Eye (tissue), 1 donor: ENCODE measurements around the gene MAN2B2.
A peak's percentile ranks its signal among the peaks of the same experiment; 100 is the strongest.
"Not testable (repeated sequence)": the region's sequence is repeated elsewhere in the genome, so short reads cannot be mapped to it uniquely, and the experiment has no call there.

Source experiments
- DNase-seq: peaks from one replicate; pipeline ENCODE4 v3.0.0-alpha.2; 2015

Gene MAN2B2

DNA sequence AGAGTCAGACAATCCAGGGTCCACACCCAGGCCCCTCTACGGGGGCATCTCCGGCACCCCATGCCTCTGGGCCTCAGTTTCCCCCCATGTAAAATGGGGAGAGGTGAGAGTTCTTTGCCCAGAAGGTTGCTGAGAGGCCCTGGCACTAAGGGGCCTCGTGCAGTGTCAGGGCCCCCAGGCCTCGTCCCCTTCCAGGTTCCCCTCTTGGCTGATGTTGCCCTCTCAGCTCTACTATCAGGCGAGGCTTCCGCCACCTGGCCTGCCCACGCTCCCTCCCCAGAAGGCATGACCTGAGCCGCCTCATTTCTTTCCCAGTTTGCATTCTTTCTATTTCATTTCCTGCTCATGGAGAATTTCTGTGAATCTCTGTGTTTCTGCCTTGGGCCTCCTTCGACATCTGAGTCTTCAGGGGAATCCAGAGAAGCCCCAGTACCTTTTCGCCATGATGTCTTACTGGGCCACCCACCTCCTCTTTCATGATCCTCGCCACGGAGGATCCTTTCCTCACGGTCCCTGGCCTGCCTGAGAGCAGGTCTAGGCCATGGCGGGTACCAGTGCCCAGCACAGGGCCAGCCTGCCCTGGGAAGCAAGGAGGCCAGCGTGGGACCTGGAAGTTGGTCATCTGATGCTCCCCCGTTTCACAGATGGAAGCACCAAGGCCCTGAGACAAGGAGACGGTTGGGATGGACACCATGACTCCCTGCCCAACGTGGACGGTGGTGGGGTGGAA, 43.6 kb downstream of the MAN2B2 start:
- DNase-seq = no peak

DNA sequence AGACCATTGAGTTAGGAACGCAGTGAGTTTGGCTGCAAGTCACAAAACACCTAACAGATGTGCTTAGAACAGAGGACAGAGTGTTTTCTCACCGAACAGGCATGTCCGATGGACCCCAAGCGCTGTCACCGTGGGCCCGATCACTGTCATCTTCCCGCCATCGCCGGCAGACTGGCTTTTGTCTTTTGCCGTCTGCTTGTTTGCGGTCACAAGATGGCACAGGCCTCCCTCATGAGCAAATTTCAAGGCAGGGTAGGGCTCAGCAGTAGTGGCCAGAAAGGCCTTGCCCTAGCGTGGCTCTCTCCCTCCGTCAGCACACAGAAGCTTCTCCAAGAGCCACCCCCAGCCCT, 44.1 kb downstream of the MAN2B2 start:
- no peak for DNase-seq

DNA sequence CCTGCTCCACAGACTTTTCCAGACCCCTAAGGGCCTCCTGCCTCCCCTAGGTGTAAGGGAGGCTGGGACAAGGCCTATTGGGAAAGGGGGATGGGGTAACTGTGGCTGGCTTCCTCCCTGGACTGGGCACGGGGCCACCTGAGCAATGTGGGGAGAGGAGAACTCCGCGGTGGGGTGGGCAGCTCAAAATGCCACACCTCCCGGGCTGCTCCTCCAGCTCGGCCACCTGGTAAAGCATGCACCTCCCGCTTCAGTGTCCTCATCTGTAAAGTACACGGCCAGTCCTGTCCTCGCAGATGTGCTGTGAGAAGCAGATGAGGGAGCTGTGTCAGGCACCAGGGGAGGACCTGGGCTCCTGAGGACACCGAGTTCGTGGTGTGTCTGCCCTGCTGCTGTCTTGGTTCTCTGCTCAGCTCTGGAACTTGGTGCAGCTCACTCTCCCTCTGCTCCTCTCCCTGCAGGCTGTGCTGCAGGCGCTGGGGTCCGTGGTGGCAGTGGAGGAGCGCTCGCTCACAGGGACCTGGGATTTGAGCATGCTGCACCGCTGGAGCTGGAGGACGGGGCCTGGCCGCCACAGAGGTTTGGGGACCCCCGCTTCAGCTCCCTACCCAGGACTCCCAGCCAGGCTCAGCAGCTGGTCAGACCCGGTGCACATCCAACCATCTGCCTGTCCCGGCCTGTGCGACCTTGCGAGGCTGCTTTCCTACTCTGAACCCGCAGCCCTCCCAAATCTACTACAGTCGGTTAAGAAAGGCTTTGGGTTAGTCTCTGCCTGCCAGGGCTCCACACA, 44.7 kb downstream of the MAN2B2 start:
- DNase-seq = no peak

DNA sequence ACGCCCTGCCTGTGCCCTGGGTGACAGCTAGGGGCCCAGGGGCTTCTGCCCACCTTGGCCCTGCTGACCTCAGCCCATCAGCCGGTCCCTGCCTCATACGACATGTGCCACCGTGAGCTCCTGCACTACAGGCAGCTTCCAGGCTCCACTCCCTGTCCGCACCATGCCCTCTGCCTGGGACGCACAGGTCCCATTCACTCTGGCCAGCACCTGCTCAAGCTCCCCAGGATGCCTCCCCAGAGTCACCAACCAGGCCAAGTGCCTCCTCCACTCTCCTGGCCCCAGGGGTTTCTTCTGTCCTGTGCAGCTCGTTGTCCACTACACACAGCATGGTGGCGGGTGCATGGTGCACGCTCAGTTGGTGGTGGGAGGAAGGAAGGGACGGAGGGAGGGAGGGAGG, 45.3 kb downstream of the MAN2B2 start:
- no peak for DNase-seq

DNA sequence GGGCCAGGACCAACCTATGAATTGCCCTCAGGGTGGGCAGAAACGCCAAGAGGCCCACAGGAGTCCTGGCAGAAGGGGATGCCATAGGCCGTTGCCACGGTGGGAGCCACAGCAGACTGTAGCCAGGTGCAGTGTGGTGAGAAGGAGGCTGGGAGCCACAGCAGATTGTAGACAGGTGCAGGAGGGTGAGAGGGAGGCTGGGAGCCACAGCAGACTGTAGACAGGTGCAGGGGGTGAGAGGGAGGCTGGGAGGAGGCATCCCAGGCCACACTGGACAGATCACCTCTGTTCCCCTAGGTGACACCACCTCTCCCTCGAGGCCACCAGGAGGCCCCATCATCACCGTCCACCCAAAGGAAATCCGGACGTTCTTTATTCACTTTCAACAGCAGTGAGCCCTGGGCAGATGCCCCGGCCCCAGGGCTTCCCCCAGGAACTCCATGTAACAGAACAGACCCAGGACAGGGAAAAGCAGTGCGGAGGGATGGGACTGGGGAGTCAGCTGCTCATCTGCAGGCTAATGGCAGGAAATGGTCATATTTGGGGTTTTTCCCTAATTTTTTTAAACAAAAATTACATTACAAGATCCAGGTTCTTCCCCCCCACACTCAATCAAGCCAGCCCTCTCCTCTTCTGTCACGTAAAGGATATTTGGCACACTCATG, 46.0 kb downstream of the MAN2B2 start:
- DNase-seq = no peak

DNA sequence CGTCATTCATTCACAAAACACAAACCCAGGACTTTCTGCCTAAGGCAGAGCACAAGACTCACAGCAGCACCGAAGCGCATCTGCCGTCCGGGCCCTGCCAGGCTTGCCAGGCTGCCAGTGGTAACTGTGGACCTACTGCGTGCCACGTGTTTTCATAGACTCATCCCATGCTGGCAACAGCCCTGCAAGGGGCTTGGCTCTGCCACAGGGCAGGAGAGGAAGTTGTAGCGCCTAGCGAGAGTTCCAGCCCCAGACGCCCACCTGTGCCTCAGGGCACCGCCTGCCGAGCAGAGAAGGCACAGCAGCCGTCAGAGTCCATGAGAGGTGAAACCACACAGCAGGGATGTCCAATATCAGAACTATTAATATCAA, 46.6 kb downstream of the MAN2B2 start:
- no peak for DNase-seq

DNA sequence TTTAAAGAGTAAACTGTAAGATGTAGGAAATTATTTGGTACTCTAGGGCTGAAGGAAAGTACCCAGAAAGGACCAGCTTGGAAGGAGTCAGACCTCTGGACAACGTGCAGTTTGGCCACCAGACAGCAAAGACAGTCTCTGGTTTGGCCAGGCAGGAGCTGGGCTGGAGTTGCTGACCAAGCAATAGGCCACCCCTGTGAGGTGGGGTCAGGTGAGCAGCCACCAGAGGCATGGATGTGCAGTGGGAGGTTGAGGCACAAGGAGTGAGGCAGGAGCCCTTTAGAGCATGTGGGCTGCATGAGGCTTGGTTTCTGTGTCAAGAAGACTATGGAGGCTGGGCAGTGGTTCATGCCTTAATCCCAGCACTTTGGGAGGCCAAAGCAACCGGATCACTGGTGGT, 47.8 kb downstream of the MAN2B2 start:
- DNase-seq = no peak

DNA sequence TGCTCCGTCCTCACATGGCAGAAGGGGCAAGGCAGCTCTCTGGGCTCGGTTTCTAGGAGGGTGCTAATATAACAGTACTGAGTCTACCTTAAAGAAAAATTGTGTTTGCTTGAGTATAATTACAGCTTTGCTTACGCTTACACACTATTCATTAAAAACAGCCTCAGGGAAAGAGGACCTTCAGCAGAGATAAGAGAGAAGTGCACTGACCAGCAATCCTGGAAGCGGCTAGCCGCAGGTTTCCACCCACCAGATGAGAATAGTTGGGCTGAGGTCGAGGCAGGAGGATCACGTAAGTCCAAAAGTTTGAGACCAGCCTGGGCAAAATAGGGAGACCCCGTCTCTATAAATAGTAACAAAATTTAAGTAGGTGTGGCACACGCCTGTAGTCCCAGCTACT, 50.3 kb downstream of the MAN2B2 start:
- no peak for DNase-seq

DNA sequence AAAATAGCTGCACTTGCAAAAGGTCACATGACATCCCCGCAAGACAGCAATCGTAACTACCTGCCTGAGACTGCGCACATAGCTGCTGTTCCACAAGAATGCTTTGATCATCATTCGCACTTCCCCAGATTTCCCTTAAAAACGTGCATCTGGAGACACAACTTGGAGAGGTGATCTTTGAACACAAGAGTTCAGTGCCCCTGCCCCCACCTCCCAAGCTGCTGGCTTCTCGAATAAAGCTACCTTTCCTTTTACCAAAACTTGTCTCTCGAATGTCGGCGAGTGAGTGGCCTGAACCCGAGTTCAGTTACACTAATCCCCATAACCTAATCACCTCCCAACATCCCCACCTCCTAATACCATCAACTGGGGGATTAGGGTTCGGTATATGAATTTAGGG, 51.1 kb downstream of the MAN2B2 start:
- no peak for DNase-seq

DNA sequence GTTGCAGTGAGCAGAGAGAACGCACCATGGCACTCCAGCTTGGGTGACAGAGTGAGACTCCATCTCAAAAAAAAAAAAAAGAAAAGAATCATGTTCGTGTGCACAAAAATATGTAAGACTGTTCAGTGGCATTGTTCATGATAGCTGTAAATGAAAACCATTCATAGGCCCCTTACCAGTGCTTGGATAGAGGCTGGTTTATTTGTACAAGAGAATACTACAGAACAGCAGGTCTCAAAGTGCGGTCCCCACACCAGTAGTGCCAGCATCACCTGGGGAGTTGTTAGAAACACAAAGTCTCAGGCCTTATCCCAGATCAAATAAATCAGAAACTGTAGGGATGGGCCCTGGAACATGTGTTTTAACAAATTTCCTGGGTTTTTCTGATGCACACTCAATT, 52.8 kb downstream of the MAN2B2 start:
- no peak for DNase-seq

DNA sequence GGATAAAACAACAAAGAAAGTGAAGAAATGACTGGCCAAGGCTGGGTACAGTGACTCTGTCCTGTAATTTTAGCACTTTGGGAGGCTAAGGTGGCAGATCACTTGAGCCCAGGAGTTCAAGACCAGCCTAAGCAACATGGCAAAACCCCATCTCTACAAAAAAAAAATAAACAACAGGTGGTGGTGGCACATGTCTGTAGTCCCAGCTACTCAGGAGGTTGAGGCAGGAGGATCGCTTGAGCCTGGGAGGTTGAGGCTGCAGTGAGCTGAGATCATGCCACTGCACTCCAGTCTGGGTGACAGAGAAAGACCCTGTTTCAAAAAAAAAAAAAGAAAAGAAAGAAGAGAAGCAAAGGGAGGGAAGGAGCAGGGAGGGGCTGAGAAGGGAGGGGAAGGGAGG, 53.5 kb downstream of the MAN2B2 start:
- not testable (repeated sequence) for DNase-seq

DNA sequence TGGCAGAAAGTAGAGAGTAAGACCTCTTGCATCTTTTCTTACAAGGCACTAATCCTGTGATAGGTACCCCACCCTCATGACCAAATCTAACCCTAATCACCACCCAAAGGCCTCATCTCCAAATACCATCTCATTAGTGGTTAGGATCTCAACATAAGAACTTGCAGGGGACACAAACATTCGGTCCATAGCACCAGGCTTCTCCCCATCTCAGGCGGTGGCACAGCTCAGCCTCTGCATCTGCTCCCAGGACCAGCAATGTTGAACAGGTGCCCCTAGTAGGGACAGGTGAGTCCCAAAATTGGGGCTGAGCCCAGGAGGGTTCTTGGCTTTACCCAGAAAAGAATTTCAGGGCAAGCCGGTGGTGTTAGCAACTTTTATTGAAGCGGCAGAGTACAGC, 57.1 kb downstream of the MAN2B2 start:
- DNase-seq = no peak

DNA sequence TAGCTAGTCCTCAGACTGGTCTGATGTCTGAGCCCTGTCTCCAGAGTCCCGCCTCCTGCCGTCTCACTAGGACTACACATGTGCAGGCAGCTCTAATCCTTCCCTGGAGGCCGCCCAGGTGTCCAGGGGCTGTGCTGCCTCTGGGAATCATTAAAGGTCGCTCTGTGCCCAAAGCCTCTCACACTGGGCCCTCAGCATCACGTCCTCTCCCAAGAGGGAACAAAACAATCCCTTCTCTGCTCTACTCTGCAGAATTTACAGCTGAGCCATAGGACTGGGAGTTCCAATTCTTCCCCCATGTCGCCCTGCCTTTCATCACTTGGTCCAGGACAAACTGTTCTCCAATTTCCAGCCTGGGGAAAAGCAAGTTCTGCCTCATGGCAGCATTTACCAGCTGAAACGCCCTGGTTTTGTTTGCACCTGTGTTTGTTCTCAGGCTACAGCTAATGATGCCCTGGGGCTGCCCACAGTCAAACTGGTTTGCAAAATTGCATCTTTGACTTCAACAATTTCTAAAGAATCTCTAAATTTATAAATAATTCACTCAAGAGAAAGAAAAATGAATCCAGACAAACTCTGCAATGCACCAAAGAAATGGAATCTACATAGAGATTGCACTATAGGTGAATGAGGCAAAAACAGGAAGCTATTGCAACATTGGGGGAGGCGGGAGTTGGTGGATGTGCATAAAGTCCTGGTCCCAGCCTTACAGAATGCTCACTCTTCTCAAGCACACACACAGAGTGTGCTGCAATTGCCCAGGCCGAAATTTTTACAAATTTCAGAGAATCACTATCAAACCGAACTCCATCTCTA, 58.3 kb downstream of the MAN2B2 start:
- DNase-seq = peak; percentile 16

DNA sequence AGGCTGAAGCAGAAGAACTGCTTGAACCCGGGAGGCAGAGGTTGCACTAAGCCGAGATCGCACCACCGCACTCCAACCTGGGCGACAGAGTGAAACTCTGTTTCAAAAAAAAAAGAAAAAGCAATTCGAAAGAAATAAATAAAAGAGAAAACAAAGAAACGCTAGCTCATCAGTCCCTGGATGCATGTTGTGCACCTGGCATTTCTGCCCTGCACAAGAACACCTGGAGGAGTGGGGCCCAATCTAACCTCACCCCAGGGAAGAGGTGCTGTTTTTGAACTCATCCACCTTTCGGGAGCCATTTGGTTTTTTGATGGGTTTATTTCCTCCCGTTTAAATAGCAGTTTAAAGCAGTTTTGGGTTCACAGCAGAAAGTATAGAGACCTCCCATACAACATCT, 59.8 kb downstream of the MAN2B2 start:
- no peak for DNase-seq

DNA sequence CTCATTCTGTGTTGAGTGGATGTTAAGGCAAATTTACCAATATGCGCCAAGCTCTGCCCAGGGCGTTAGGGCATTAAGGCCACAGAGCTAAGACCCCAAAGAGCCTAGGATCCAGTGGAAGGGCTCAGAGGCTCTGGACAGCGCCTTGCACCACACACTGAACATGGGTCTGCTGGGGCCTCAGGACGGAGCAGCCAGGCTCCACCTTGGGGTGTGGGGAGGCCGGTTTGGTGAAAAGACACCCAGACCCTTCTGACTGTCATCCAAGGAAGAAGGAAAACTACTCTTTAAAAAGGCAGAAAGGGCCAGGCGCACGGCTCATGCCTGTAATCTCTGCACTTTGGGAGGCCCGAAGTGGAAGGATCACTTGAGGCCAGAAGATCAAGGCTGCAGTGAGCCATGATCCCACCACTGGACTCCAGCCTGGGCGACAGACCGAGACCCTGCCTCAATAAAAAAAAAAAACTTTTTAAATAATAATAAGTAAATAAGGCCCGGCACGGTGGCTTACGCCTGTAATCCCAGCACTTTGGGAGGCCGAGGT, 64.2 kb downstream of the MAN2B2 start:
- DNase-seq = no peak

DNA sequence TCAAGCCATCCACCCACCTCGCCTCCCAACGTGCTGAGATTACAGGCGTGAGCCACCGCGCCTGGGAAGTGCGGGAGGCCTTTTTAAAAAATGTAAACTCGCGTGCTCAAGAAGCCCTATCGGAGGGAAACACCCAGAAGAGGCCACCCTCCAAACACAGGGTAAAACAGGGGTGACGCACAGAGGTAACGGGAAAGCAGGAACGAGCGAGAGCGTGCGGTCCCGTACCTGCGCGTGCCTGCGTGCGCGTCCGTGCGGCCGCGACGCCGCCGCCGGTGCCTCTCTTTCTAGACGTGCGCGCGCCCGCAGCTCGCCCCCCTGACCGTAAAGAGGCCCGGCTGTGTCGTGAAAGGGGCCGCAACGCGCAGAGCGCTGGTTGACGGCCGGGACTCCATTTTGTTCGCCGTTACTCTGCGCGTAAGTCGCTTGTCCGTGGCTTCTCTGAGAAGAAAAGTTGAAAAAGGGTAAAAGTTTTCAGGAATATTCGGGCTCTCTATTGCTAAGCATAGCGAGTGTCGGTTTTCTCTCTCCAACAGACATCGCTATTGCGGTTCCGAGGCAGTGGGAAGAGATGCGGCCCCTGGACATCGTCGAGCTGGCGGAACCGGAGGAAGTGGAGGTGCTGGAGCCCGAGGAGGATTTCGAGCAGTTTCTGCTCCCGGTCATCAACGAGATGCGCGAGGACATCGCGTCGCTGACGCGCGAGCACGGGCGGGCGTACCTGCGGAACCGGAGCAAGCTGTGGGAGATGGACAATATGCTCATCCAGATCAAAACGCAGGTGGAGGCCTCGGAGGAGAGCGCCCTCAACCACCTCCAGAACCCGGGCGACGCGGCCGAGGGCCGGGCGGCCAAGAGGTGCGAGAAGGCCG, 65.5 kb downstream of the MAN2B2 start, which contains the start of gene MRFAP1:
Gene MRFAP1 (plus strand): TSS at position 394 of the 872 bp plus-strand sequence. CDS start 178 bp downstream, at position 572.
- peak; percentile 98 for DNase-seq

DNA sequence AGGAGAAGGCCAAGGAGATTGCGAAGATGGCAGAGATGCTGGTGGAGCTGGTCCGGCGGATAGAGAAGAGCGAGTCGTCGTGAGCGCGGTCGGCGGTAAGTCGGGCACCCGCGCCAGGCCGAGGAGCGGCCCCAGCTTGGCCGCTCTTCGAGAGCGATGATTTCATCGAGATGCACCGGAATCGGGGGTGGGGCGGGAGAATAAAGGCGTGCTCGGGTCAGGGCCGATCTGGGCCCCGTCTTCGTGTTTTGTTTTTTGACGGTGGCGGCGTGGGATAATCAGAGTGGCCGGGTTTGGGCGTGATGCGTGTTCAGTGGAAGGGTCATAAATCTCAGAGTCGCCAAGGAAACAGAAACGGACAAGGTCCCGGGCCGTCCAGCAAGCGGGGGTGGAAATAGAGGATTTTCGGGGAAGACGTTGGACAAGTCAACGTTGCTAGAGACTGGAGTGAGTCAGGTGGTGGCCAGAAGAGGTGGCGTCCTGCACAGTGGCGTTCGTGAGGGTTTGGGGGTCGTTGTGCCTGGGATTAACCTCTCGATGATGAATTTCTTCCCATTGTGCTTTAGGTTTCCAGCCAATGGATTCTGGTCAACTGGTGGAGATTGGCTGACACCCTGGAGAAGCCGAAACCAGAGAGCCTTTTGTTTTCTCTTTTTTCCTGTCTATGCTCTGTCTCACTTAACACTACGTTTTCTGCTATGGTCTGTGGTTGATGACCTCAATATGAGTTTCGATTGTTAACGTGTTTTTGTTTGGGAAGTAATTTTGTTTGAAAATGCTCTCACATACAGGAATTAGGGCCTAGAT, 66.4 kb downstream of the MAN2B2 start:
- peak; percentile 35 for DNase-seq

DNA sequence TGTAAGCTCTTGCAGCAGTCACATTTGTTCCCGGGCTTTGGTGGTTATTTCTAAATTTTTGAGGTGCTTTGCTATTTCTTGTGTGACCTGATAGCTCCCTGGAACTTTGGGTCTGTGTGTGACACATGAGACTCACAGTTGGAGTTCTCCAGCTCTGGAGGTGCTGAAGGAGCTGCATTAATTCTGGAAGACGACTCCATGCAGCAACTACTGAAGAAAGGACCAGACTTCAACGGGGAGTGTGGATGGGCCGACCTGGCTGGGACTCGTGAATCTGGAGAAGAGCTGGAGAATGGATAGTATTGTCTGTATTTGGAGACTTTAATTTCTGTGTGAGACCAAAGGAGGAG, 67.0 kb downstream of the MAN2B2 start:
- DNase-seq = no peak

DNA sequence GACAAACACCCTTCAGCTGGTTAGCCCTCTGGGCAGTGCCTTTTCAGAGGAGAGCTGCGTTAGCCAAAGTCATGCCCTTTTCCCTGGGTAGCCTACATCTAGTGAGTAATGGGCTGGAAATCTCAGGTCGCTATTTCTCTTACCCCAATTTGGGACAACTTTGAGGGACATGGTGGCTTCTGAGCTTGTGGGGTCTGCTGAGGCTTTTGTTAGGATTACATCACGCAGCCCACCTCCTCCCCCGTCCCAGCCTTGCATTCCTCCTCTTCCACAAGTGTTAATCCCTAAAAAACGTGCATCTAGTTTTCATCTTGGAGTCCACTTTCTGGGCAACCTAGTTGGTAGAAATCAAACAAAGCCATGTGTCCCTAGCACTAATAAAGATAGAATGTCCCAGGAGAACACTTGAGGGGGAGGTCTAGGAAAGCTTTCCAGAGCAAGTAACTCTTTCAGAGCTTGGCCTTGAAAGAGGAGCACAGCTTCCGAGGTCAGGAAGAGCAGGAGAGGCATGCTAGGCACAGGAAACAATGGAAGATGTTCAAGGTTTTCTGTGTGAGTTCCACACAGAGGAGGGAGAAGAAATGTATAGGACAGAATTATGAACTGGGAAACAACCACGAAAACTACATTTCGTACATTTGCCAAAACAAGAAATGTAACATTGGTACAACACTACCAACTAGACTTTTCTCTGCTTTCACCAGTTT, 68.3 kb downstream of the MAN2B2 start:
- DNase-seq = no peak

DNA sequence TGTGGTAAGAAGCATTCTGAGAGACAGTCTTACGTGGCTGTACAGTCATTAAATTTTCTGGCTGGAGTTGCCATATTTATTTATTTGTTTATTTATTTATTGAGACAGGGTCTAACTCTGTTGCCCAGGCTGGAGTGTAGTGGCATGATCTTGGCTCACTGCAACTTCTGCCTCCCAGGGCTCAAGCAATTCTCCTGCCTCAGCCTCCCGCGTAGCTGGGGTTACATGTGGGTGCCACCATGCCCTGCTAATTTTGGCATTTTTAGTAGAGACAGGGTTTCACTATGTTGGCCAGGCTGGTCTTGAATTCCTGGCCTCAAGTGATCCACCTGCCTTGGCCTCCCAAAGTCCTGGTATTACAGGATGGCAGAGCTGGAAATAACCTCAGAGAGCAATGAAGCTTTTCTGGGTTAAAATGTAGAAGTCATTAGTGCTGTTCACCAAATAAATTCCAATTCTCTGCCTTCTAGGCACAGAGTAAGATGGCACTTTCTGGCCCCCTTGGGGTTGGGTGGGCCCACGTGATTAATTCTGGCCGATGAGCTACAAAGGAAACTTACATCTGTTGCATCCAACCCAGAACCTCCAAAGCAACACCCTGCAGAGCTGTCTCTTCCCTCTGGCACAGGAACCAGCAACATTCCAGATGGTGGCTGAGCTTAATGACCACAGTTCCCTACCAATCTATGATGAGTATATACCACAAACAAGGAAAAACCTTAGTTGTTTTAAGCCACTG, 70.0 kb downstream of the MAN2B2 start:
- no peak for DNase-seq
